A673 (cell line): ENCODE results near the gene SORCS1.

Experiments
- EZH2 ChIP-seq: fragments of 200-600 bp; sonication (generic); IDR thresholded peaks from 2 replicates; pipeline ENCODE4 v1.6.1; 2017; ENCODE audit warnings: borderline replicate concordance, low read depth, mild to moderate bottlenecking, mixed read lengths, antibody characterized with exemption, low read length; ENCODE audit not compliant: poor library complexity, severe bottlenecking
- TF ChIP-seq, protein P1 (sequence below): fragments of 300-800, 200-600 bp; sonication (generic); conservative IDR thresholded peaks from 2 replicates; pipeline ENCODE4 v1.5.1; 2017; ENCODE audit warnings: low read depth, mild to moderate bottlenecking, antibody characterized with exemption, low read length, moderate library complexity, mixed read lengths

DNA sequence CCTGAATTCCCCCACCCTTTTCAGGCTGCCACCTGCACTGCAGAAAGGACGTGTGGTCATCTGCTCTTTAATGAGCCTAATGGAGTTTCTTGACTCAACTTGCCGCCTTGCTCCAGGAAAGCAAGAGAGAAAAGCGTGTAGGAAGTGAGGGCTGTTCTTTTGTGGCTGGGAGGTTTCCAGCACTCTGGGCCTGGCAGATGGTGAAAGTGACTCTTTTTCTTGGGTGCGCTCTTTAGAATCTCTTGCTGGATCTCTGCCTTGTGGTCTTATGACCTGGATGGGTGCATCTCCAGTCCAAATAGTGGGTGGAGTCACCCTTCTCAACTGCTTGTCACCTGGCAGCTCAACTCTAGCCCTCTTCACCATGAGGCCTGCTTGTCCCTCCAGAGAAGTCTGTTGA, 244.0 kb downstream of the SORCS1 start:
- TF ChIP-seq, protein P1, sequence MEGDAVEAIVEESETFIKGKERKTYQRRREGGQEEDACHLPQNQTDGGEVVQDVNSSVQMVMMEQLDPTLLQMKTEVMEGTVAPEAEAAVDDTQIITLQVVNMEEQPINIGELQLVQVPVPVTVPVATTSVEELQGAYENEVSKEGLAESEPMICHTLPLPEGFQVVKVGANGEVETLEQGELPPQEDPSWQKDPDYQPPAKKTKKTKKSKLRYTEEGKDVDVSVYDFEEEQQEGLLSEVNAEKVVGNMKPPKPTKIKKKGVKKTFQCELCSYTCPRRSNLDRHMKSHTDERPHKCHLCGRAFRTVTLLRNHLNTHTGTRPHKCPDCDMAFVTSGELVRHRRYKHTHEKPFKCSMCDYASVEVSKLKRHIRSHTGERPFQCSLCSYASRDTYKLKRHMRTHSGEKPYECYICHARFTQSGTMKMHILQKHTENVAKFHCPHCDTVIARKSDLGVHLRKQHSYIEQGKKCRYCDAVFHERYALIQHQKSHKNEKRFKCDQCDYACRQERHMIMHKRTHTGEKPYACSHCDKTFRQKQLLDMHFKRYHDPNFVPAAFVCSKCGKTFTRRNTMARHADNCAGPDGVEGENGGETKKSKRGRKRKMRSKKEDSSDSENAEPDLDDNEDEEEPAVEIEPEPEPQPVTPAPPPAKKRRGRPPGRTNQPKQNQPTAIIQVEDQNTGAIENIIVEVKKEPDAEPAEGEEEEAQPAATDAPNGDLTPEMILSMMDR: no peak
- TF ChIP-seq EZH2: no peak
